HCEC 1CT (cell line): Measurements from ENCODE around the gene KLHL30.
A peak's percentile ranks its signal among the peaks of the same experiment; 100 is the strongest.

Source experiments
- DNase-seq: peaks from one replicate; pipeline ENCODE4 v3.0.0-alpha.2; 2017

Gene KLHL30

DNA sequence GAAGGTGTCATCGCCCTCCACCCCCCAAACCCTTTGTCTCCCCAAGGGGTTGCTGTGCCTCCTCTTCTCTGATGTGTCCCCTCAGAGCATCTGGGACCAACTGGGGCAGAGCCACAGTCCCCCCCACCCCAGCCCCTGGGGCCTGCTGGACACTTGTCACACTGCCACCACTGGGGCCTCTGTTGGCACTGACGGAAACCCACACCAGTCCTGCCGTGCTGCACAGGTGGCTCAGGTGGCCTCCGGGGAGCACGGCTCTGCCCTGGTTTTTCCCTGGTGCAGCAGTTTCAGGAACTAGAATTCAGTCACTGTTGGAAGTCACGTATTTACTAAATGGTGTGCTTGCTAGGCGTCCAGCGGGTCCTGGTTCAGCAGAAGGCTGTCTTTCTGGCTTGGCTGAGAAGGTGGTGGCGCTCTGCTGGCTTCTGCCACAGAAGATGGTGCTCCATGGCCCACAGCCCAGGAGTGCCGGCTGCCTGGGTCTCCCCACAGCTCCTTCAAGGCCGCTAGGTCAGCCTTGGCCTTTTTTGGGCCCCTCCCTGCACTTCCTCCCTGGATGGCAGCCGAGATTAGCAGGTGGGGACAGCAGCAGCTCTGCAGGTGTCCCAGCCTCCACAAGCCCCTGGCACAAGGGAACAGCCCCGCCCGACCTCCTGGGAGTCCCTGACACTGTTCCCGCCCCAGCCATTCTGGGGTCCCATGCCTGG lies 18.6 kb upstream of the KLHL30 start:
- DNase-seq = no peak

DNA sequence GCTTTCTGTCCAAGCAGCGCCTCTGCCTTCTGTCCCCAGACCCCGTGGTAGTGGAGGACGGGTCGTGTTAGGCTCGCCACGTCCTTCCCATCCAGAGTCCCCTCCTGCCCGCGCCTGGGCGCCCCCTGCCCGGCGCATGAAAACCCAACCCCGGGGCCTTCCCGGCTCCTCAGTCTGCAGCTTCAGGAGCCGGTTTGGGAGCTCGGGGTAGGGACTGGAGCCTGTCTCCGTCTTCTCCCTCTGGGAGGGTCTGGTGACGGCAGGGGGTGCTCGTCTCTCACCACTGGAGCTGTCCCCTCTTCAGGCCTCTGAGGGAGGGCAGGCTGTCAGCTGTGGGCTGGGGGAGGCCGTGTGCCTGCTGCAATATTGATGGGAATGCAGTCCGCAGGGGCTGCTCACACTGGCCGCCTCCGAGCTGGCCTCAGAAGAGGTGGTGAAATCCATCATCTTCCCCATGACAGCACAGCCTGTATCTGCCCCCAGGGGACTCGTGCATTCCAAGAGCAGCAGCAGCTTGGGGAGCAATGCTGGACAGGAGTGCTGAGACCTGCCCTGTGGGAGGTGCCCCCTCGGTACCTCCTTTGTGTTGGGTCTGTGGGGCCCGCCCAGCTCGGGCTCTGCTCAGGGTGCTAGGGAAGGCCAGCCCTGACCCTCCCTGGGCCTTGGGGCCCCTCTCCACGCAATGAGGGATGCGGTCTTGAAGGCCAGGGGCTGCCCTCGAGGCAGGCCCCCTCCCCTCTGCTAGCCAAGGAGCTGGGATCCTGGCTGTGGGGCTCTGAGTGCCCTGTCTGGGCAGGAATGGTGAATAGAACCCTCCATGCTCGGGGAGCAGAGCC lies 17.8 kb upstream of the KLHL30 start:
- DNase-seq = no peak

DNA sequence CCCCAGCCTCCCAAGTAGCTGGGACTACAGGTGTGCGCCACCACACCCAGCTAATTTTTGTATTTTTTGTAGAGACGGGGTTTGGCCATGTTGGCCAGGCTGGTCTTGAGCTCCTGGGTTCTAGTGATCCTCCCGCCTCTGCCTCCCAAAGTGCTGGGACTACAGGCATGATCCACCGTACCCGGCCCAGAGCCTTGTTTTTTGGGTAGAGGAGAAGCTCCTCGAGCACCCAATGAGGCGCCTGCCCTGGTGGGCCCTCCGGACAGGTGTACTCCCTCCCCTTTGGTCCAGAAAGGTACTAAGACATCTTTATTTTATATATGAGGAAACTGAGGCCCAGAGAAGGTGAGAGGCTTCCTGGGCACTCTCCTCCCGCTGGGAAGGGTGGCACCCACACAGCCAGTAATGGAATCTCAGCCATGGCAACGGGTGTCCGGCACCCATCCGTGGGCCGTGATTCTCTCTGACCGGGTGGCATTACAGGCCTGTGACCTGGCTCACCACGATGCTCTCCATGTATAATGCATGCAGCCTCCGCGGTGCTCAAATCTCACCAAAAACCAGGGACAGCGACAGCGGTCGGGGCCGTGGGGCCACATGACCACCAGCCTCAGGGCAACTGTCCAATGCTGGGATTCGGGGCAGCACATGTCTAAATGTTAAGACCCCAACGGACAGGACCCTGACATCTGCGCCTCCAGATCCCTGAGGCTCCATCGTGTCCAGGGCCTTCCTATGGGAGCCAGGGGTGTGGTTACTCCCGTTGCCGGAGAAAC lies 16.8 kb upstream of the KLHL30 start:
- no peak for DNase-seq

DNA sequence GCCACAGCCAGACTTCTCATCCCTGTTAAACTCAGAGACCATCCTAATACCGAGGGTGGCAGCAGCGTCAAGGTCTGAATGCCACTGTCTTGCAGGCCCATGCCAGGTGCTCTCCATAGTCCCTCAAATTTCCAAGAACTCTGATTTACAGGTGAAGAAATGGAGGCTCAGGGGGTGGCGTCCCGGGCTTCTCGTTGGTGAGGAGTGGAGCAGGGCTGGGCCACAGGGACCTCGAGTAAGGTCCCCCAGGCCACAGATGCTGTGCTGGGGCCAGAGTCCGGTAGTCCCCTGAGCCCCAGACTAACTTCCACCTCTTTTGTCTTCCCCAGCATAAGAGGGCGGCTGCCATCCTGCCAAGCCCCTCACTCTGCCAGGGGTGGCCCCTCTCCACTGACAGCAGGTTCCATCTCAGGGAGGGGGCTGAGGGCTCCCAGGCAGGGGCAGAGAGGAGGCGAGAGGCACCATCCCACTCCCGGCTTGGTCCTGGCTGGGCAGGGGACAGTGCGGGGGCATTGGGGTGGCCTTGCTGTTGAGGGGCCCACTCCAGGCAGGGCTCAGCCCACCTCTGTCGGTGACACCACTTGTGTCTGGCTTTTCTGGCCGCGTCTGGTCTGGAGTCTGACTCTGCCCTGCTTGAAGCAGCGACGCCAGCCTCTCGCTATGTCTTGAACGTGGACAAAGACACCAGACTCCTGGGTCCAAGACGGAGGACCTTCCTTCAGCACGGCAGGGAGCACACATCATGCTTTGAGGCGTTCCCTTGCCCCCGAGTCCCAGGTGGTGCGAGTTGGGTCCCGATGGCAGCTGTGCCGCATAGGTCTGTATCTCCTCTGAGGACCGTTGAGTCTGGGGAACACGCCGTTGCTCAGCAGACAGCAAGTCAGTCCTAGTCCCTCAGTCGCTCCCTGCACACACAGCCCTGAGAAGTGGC lies 15.9 kb upstream of the KLHL30 start:
- DNase-seq = no peak

DNA sequence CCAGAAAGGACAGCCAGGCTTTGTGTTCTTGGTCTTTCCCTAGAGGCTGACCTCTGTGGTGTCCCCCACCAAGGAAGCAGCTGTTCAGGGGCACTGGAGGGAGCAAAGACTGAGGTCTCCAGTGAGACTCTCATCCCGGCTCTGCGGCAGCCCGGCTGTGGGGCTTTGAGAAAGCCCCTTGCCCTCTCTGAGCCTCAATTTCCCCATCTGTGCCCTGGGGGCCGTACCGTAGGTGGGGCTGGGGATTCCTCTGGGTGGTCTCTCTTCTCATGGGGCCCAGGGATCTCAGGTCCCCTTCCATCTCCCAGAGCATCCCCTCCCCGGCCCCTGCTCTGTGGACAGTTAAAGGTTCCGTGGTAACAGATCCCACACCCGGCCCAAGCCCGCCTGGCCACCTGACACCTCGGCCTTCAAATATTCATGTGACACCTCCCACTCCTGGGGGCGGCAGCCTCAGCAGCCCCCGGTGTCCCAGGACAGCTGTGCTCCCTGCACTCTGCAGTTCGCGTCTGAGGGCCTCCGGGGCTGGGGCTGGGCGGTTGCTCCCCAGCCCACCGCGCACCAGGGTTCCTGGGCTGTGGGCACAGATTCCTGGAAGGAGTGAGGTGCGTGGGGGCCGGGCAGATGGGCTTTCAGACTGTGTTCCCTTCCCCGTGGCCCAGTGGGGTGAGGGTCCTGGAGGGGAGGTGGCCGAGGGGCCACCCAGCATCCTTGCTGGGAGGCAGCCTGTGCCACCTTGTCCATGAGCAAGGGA lies 15.1 kb upstream of the KLHL30 start:
- no peak for DNase-seq

DNA sequence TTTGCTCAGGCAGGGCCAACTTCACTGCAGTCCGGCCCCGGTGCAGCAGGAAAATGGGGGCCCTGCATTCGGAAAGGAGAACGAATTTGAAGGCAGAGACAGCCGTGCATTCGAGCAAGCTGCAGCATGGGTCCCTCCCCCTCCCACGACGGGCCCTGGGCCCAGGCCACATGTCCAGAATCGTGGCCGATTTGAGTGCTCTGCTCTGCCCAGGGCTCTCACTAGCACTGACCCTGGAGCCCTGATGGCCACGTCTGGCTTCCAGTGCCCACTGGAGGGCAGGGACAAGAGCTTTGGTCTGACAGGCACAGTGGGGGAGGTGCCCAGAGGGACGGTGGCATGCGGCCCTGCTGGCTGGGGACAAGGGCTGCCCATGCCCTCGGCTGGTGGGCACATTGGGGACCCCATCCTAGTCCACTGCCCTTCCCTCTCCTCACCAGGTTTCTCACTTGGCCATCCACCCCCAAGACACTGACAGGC lies 14.4 kb upstream of the KLHL30 start:
- no peak for DNase-seq

DNA sequence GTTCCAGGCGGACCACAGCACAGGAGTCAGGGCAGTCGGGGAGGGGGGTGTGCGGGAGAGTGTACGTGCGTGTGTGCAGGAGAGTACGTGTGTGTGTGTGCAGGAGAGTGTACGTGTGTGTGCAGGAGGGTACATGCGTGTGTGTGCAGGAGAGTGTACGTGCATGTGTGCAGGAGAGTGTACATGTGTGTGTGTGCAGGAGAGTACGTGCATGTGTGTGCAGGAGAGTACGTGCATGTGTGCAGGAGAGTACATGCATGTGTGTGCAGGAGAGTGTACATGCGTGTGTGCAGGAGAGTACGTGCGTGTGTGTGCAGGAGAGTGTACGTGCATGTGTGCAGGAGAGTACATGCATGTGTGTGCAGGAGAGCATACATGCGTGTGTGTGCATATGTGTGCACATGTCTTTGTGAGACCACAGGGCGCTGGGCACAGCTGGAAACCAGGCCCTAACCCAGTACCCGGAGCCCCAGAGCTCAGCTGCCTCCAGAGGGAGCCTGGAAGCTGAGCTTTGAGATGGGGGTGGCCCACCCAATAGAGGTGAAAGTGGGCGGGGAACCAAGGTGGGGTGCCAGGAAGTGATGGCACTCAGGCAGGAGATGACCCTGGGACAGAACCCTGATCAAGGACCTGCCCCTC lies 13.9 kb upstream of the KLHL30 start:
- no peak for DNase-seq

DNA sequence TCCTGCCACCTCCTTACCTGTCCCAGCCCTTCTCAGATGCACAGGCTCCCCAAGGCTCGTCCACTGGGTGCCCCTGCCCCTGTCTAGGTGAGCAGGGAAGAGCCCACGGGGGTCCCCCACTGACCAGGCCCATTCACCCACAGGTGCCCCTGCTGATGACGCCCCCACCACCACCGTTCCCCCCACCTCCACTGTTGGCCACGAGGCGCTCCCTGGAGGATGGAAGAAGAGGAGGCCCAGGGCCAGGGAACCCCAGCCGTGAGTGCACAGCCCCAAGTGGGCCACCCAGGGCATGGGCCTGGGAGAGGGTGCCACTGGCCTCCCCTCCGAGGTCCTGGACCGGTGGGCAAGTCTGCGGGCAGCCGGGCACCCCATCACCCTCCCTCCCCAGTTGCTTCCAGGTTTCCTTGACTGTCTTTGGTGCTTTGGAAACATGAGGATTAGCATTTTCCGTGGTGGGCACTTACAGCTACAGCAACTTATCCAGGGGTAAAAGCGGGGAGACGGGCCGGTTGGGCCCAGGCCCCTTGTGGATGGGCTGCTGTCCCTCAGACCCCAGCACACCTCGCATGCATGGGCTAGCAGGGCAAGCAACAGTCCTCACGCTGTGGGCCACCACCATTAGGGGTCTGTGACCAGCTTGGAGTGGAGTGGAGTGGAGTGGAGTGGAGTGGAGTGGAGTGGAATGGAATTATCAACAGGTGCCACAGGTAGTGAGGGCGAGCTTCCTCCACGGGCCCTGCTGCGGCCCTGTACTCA lies 13.2 kb upstream of the KLHL30 start:
- DNase-seq = no peak

DNA sequence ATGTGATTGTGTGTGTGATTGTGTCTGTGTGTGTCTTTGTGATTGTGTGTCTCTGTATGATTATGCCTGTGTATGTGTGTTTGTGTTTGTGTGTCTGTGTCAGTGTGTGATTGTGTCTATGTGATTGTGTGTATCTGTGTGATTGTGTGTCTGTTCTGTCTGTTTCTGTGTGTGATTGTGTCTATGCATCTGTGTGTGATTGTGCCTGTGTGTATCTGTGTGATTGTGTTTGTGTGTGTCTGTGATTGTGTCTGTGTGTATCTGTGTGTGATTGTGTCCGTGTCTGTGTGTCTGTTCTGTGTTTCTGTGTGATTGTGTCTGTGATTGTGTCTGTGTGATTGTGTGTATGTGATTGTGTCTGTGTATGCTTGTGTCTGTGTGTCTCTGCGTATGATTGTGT lies 12.1 kb upstream of the KLHL30 start:
- no peak for DNase-seq

DNA sequence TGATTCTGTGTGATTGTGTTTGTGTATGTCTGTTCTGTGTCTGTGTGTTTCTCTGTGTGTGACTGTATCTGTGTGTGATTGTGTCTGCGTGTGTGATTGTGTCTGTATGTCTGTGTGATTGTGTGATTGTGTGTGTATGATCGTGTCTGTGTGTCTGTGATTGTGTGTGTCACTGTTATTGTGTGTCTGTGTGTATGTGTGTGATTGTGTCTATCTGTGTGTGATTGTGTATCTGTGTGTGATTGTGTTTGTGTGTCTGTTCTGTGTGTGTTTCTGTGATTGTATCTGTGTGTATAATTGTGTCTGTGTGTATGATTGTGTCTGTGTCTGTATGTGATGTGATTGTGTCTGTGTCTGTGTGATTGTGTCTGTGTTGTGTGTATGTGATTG lies 11.7 kb upstream of the KLHL30 start:
- no peak for DNase-seq

DNA sequence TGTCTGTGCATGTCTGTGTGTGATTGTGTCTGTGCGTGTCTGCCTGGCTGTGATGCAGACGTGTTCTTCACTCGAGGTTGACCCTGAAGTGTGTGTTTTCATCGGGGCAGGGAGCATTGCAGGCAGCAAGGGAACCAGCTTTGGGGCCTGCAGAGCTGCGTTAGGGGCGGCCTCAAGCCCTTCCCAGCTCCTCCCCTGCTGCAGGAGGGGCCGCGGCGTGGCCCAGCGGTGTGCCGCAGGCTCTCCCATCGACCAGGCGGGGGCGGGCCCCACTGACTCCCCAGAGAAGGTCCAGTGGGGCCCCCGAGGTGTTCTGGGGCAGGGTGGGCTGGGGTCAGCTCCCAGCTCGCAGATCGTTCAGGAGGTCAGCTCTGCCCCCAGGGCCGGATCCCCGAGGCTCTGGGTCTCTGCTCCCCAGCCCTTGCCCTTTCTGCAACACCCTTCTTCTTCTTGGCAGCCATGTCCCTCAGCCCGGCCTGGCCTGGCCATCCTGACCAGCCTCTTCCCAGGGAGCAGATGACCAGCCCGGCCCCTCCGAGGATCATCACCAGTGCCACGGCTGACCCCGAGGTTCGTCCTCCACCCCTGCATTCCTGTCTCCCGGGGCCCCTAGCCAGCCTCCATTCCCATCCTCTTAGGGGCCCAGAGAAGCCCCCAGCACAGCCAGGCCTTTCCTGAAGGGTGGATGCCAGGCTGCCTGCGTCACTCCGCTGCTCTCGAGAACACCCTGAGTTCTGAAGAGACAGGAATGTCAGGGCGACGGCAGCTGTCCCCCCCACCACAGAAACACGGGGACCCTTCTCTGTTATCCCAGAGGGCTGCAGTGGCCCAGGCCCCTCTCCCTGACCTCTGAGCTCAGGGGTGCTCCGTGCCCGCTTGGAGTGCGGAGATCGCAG lies 11.1 kb upstream of the KLHL30 start:
- peak; percentile 67 for DNase-seq

DNA sequence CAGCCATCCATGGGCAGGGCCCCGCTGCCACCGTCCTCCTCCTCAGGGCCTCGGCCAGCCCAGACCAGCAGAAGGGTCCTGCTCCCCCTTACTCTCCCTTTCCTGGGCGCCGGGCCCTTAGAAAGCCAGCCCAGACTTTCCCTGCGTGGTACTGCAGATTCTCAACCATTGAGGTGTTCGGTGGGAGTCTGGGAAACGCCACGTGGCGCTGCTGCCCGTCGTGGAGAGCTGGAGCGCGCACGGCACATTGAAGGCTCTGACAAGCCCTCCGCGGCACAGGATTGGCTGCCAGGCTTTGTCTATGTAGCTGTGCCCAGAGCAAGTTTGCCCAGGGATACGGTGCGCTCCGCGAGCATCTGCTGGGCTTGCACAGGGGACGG lies 10.4 kb upstream of the KLHL30 start:
- DNase-seq = no peak

DNA sequence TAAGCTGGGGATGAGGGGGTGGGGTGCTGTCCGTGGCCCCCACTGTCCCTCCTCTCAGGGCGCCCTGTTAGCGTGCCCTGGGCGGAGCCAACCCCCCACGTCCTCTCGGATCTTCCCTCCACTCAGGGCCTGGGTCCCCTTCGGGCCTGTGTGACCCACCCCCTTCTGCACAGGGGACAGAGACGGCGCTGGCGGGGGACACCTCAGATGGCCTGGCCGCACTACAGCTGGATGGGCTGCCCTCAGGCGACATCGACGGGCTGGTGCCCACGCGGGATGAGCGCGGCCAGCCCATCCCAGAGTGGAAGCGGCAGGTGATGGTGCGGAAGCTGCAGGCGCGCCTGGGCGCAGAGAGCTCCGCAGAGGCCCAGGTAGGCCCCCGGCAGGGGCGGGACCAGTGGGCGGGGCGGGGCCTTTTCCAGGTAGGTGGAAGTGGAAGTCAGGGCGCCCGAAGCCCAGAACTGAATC lies 9.9 kb upstream of the KLHL30 start:
- DNase-seq = no peak

DNA sequence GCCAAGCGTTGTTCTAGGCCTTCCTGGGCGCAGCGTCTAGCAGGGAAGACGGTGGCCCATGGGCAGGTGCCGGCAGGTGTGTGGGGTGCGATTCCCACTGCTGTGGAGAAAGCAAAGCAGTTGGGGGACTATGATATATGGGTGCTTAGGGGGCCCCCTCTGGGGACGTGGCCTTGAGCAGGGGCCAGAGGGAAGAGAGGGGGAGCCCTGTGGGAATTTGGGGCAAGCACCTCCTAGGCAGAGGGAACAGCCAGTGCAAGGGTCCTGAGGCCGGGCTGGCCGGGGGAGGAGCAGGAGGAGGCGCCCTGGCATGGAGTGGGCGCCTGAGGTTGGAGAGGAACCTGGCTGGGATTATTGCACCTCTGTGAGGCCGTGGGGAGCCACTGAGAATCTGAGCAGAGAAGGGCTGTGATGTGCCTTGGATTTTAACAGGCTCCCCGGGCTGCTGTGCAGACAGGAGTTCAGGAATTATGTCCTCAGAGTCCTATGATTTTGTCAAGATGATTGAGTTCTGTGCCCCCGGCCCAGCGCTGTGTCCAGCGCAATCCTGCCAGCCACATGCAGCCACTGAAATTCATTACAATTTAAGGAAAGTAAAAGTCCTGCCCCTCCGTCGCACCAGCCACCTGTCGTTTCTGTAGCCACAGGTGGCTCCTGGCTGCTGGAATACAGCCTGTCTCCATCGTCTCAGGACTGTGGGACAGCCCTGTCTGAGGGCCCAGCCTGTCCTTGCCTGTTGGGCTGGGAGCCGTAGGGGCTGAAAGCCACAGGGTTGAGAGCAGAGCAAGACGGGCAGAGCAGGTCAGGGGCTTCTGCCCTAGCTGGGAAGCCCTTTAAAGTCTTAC lies 9.1 kb upstream of the KLHL30 start:
- DNase-seq = no peak

DNA sequence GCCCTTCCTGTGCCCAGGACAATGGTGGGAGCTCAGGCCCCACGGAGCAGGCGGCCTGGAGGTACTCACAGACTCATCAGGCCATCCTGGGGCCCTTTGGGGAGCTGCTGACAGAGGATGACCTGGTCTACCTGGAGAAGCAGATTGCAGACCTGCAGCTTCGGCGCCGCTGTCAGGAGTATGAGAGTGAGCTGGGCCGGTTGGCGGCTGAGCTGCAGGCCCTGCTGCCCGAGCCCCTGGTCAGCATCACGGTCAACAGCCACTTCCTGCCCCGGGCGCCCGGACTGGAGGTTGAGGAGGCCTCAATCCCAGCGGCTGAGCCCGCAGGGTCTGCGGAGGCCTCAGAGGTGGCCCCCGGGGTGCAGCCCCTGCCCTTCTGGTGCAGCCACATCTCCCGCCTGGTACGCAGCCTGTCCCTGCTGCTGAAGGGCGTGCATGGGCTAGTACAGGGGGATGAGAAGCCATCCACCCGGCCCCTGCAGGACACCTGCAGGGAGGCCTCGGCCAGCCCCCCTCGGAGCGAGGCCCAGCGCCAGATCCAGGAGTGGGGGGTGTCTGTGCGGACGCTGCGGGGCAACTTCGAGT lies 8.3 kb upstream of the KLHL30 start:
- DNase-seq = no peak

DNA sequence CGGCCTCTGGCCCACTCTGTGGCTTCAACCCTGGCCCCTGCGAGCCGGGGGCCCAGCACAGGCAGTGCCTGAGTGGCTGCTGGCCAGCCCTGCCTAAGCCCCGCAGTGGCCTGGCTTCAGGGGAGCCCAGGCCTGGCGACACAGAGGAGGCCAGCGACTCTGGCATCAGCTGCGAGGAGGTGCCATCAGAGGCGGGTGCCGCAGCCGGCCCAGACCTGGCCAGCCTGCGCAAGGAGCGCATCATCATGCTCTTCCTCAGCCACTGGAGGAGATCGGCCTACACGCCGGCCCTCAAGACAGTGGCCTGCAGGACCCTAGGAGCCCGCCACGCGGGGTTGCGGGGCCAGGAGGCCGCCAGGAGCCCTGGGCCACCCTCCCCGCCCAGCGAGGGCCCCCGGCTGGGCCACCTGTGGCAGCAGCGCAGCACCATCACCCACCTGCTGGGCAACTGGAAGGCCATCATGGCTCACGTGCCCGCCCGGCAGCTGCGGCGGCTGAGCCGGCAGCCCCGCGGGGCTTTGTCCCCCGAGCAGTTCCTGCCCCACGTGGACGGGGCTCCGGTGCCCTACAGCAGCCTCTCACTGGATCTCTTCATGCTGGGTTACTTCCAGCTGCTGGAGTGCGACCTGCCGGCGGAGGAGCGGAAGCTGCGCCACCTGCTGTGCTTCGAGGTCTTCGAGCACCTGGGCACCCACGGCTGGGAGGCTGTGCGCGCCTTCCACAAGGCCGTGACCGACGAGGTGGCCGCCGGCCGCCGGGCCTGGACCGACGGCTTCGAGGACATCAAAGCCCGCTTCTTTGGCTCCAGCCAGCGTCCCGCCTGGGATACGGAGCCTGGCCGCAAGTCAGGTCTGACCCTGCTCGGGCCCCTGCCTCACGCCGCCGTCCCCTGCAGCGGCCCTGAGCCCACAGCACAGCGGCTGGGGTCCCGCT lies 7.5 kb upstream of the KLHL30 start:
- DNase-seq = no peak
